HG03196 (cell line): Measurements from ENCODE around the gene DDX6.

Experiments used
- ATAC-seq: cut with Tn5 transposase; IDR thresholded peaks from one replicate; pipeline ENCODE4 v1.9.1; 2021; ENCODE audit not compliant: unreplicated experiment

The DDX6 gene

DNA sequence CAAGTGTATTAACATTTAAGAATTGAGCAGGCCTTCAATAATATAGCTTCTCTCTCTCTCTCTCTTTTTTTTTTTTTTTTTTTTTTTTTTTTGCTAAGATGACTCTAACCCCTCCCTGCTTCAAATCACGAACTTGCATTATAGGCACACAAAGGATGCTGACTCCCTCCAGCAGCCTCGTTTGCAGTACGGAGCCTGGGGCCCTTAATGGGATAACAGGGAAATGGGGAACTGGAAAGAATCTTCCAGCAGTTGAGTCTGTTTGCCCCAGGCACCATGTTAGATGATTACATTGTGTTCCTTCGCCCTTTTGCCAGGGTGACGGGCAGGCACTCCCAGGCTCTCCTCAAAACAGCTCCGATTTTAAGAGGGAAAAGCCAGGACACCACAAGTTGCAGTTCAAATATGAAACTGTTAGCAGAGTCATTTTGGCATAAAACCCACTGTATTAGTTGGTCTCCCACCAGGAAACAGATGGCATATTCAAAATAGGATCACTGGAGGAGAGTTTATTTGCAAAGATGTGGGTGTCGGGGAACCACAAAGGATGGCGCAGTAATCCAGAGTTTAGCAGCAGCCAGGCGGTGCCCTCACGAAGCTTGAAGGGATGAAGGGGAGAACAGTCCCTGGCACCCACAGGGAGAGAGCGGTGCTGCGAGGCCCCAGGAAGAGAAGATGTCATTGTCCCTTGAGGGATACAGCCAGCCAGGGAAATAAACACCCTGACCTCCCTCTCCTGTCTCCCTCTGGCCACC is 85.0 kb downstream of the DDX6 start:
- no peak for ATAC-seq

DNA sequence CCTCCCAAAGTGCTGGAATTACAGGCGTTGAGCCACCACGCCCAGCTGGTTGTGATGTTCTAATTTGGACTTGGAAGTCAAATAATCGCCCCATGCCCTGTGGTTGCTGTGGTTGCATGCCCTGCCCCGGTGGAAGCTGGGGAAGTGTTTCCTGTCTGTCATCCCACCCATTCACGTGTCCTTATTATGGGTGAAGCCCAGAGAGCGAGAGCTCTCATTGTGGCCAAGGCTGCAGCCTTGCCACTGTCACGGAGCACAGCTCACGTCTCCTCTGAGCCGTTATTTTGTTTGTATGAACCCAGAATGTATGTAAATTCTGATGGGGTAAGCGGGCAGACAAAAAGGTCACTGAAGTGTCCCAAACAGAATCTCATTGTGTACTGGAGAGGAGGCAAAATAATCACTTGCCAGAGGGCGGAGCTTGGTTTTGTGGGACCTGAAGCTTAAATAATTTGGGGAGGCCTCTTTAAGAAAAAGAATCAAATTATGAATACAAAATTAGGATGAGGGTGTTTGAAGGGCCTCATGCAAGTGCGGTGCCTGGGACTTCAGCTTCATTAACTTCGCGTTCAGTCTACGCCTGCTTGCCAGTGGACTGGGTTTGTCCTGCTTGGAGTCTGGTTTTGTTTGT is 85.7 kb downstream of the DDX6 start:
- ATAC-seq = no peak

DNA sequence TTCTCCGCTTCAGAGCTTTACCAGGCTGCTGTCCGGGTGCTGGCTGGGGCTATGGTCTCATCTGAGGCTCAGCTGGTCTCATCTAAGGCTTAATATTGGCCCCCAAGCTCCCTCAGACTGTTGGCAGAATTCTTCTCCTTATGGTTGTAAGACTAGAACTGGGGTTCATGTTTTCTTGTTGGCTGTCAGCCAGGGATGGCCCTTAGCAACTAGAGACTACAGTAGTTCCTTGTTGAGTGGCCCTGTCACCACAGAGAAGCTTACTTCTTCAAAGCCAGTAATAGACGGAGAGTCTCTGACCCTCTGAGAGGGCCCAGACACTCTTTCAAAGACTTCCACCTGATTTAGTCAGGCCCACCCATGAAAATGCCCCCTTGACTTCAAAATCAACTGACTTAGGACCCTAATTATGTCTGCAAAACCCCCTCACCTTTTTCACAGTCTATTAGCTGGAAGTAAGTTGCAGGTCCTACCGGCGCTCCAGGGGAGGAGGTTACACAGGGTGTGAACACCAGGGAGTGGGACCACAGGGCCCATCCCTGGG is 87.3 kb downstream of the DDX6 start:
- ATAC-seq = no peak

DNA sequence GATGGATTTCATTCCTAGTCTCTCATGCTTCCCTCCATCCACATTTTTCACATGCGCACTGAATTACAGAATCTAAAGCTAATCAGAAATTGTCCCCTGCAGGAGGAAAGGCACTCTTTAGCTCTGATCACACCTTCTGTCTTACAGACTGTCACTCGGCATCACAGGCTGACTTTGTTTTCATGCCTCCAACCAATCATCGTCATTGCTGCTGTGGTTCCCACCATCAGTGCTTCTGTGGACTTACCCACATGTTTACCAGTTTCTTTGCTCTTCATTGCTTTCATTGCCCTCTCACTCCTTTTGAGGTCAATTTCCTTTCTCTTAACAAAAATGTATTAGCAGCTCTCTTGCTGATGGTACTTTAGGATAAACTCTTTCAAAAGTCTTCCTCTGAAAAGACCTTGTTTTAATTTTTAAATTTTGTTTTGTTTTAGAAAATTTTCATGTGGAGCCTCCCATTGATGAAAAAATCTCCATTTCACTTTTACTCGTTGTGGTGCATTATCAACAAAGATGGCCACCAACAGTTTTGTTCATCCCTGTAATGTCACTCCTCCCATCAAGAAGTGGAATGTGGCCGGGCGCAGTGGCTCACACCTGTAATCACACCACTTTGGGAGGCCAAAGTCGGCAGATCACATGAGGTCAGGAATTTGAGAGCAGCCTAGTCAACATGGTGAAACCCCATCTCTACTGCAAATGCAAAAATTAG is 91.3 kb downstream of the DDX6 start:
- no peak for ATAC-seq
